ENCODE results near the gene ANK2. TPM values are rescaled to one million over a fixed set of nuclear protein-coding genes. Genes with fewer than 3 reads are reported as not detected.

Gene ANK2
- total RNA-seq, 1 experiment from 2014 or later = 5.5 TPM

DNA sequence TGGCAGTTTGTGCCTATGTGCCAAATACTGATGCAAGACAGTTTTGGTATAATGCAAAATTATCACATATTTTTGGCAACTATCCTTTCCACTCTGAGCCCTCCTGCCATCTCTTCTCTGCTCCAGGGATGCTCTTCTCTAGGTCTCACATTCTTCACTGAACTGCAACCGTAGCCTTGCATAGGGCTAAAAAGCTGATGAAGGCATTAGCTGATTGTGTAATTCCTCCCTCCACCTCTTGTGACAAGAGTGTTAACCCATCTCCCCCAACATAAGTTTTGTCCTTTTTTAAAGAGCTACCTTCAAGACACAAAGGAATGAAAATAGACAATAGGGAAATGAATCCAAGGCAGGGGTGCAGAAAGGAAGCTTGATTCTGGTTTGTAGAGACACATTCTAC, 33.1 kb upstream of the ANK2 start:
- intact Hi-C loops (cut with micrococcal nuclease; ENCODE audit: unreplicated experiment) (no loop called here), in situ Hi-C loops (cut with HindIII; ENCODE audit: low pct_unique_long_range_greater_than_20kb, low sequenced_read_pairs) (no loop called here)
- ATAC-seq (no peak), DNase-seq (ENCODE audit: low read depth, low spot score) (no peak)
- Histone ChIP-seq H3K36me3 (ENCODE audit: control insufficient read depth, insufficient read depth, low read length) (no peaks in the 10 kb centered on the region), H3K27ac (ENCODE audit: low read length) (no peak overlapping the region), H3K9me3 (ENCODE audit: control insufficient read depth, insufficient read depth, low read depth, low read length) (no peaks in the 10 kb centered on the region), H3K27me3 (ENCODE audit: control insufficient read depth, insufficient read depth, low read length) (no peaks in the 10 kb centered on the region; the same call in 1 of the 2 replicates), H3K4me3 (ENCODE audit: low read depth in 2 of 2, low read length in 2 of 2) (no peak overlapping the region), H3K4me1 (ENCODE audit: control insufficient read depth, insufficient read depth, low read length) (no peaks in the 10 kb centered on the region)
- TF ChIP-seq, protein P1, sequence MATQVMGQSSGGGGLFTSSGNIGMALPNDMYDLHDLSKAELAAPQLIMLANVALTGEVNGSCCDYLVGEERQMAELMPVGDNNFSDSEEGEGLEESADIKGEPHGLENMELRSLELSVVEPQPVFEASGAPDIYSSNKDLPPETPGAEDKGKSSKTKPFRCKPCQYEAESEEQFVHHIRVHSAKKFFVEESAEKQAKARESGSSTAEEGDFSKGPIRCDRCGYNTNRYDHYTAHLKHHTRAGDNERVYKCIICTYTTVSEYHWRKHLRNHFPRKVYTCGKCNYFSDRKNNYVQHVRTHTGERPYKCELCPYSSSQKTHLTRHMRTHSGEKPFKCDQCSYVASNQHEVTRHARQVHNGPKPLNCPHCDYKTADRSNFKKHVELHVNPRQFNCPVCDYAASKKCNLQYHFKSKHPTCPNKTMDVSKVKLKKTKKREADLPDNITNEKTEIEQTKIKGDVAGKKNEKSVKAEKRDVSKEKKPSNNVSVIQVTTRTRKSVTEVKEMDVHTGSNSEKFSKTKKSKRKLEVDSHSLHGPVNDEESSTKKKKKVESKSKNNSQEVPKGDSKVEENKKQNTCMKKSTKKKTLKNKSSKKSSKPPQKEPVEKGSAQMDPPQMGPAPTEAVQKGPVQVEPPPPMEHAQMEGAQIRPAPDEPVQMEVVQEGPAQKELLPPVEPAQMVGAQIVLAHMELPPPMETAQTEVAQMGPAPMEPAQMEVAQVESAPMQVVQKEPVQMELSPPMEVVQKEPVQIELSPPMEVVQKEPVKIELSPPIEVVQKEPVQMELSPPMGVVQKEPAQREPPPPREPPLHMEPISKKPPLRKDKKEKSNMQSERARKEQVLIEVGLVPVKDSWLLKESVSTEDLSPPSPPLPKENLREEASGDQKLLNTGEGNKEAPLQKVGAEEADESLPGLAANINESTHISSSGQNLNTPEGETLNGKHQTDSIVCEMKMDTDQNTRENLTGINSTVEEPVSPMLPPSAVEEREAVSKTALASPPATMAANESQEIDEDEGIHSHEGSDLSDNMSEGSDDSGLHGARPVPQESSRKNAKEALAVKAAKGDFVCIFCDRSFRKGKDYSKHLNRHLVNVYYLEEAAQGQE (IDR thresholded peaks at IDR 0.05; ENCODE audit: insufficient read depth in 1 of 2, low read depth in 2 of 2, low read length in 1 of 2) = no peak
- TF ChIP-seq TCF7L2 (IDR thresholded peaks at IDR 0.05; ENCODE audit: low read depth, low read length) (no peak), POLR2AphosphoS5 (IDR thresholded peaks at IDR 0.05; ENCODE audit: low read depth, low read length) (no peak), SIN3A (IDR thresholded peaks at IDR 0.05; ENCODE audit: borderline replicate concordance, insufficient read depth, low read depth, low read length) (no peak)
- TF ChIP-seq, protein P2, sequence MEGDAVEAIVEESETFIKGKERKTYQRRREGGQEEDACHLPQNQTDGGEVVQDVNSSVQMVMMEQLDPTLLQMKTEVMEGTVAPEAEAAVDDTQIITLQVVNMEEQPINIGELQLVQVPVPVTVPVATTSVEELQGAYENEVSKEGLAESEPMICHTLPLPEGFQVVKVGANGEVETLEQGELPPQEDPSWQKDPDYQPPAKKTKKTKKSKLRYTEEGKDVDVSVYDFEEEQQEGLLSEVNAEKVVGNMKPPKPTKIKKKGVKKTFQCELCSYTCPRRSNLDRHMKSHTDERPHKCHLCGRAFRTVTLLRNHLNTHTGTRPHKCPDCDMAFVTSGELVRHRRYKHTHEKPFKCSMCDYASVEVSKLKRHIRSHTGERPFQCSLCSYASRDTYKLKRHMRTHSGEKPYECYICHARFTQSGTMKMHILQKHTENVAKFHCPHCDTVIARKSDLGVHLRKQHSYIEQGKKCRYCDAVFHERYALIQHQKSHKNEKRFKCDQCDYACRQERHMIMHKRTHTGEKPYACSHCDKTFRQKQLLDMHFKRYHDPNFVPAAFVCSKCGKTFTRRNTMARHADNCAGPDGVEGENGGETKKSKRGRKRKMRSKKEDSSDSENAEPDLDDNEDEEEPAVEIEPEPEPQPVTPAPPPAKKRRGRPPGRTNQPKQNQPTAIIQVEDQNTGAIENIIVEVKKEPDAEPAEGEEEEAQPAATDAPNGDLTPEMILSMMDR (IDR thresholded peaks at IDR 0.05) = no peak
- ChIA-PET POLR2A (no interaction called here), CTCF (no interaction called here)
- no TSS peak for BruUV-seq (replicated peaks)

DNA sequence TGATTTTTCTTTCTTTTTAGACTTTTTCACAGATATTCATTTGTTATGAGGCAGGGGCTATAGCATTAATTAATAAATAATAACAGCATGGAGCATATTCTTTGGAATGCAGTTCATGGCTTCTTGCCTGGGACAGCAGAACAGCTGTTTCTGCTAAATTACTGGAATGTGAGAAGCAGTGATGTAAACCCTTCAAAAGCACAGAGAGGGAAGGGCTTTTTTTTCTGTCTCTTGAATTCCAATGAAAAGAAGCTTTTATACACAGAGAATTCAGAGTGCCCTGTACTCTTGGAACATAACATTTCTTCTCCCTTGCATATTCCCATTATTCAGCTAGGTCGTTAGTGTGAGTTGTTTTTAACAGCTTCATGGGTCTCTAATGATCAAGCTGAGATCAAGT, 28.5 kb upstream of the ANK2 start:
- H3K27me3 ChIP-seq (ENCODE audit: control insufficient read depth, insufficient read depth, low read length) = no peaks in the 10 kb centered on the region
- ATAC-seq (no peak), DNase-seq (ENCODE audit: low read depth, low spot score) (no peak)
- BruUV-seq (replicated peaks) = no TSS peak
- H3K4me1 ChIP-seq (ENCODE audit: control insufficient read depth, insufficient read depth, low read length) = no peaks in the 10 kb centered on the region
- H3K4me3 ChIP-seq (ENCODE audit: low read depth in 2 of 2, low read length in 2 of 2) = no peak overlapping the region
- H3K36me3 ChIP-seq (ENCODE audit: control insufficient read depth, insufficient read depth, low read length) = no peaks in the 10 kb centered on the region
- POLR2A ChIA-PET = no interaction called here
- in situ Hi-C loops (cut with HindIII; ENCODE audit: low pct_unique_long_range_greater_than_20kb, low sequenced_read_pairs) = no loop called here
- H3K27ac ChIP-seq (ENCODE audit: low read length) = no peak overlapping the region
- H3K9me3 ChIP-seq (ENCODE audit: control insufficient read depth, insufficient read depth, low read depth, low read length) = no peaks in the 10 kb centered on the region
- CTCF ChIA-PET = no interaction called here
- TF ChIP-seq SIN3A (IDR thresholded peaks at IDR 0.05; ENCODE audit: borderline replicate concordance, insufficient read depth, low read depth, low read length) (no peak), POLR2AphosphoS5 (IDR thresholded peaks at IDR 0.05; ENCODE audit: low read depth, low read length) (no peak), TCF7L2 (IDR thresholded peaks at IDR 0.05; ENCODE audit: low read depth, low read length) (no peak)
- TF ChIP-seq, protein P2 (IDR thresholded peaks at IDR 0.05) = no peak
- TF ChIP-seq, protein P1 (IDR thresholded peaks at IDR 0.05; ENCODE audit: insufficient read depth in 1 of 2, low read depth in 2 of 2, low read length in 1 of 2) = no peak
- intact Hi-C loops (cut with micrococcal nuclease; ENCODE audit: unreplicated experiment) = no loop called here

All from Panc1 (cell line).